ENCODE data around the gene KRTAP10-5. TPM values are rescaled to one million over a fixed set of nuclear protein-coding genes. Genes with fewer than 3 reads are reported as not detected.
"Not testable (repeated sequence)": the region's sequence is repeated elsewhere in the genome, so short reads cannot be mapped to it uniquely, and the experiment has no call there.

The KRTAP10-5 gene
- total RNA-seq, 1 donor from 2014 or later = not detected

- DNase-seq (ENCODE audit: extremely low read depth, low read depth, low spot score) = no peak
These were observed 7.3 kb downstream of the KRTAP10-5 start for GRCh38 chr21:44572959-44573583.

GRCh38 chr21:44571844-44572782 is 8.3 kb downstream of the KRTAP10-5 start:
- no peak for DNase-seq (ENCODE audit: extremely low read depth, low read depth, low spot score)

- no peak for DNase-seq (ENCODE audit: extremely low read depth, low read depth, low spot score)
These were observed 9.1 kb downstream of the KRTAP10-5 start for GRCh38 chr21:44571296-44571695.

GRCh38 chr21:44569861-44570517 is 10.4 kb downstream of the KRTAP10-5 start:
- DNase-seq (ENCODE audit: extremely low read depth, low read depth, low spot score) = no peak

GRCh38 chr21:44568667-44569556 is 11.5 kb downstream of the KRTAP10-5 start:
- no peak for DNase-seq (ENCODE audit: extremely low read depth, low read depth, low spot score)

- no peak for DNase-seq (ENCODE audit: extremely low read depth, low read depth, low spot score)
These were observed 12.1 kb downstream of the KRTAP10-5 start for GRCh38 chr21:44568261-44568660.

- no peak for DNase-seq (ENCODE audit: extremely low read depth, low read depth, low spot score)
These were observed 12.8 kb downstream of the KRTAP10-5 start for GRCh38 chr21:44567481-44568171.

- no peak for DNase-seq (ENCODE audit: extremely low read depth, low read depth, low spot score)
These were observed 14.0 kb downstream of the KRTAP10-5 start for GRCh38 chr21:44566403-44566802.

GRCh38 chr21:44564886-44565598 is 15.4 kb downstream of the KRTAP10-5 start:
- no peak for DNase-seq (ENCODE audit: extremely low read depth, low read depth, low spot score)

GRCh38 chr21:44564099-44564498 is 16.3 kb downstream of the KRTAP10-5 start:
- no peak for DNase-seq (ENCODE audit: extremely low read depth, low read depth, low spot score)

- DNase-seq (ENCODE audit: extremely low read depth, low read depth, low spot score) = no peak
These were observed 21.7 kb downstream of the KRTAP10-5 start, which contains the start of gene KRTAP10-3 for GRCh38 chr21:44558695-44559094. Gene KRTAP10-3 (minus strand): TSS chr21:44558795. CDS start chr21:44558715, 80 bp downstream.

GRCh38 chr21:44558329-44558675 is 22.1 kb downstream of the KRTAP10-5 start:
- not testable (repeated sequence) for DNase-seq (ENCODE audit: extremely low read depth, low read depth, low spot score)

- DNase-seq (ENCODE audit: extremely low read depth, low read depth, low spot score) = no peak
These were observed 22.7 kb downstream of the KRTAP10-5 start for GRCh38 chr21:44557491-44558328.

GRCh38 chr21:44556879-44557278 is 23.5 kb downstream of the KRTAP10-5 start:
- DNase-seq (ENCODE audit: extremely low read depth, low read depth, low spot score) = no peak

- no peak for DNase-seq (ENCODE audit: extremely low read depth, low read depth, low spot score)
These were observed 25.1 kb downstream of the KRTAP10-5 start for GRCh38 chr21:44555200-44555875.

- DNase-seq (ENCODE audit: extremely low read depth, low read depth, low spot score) = no peak
These were observed 27.7 kb downstream of the KRTAP10-5 start for GRCh38 chr21:44552681-44553080.

- DNase-seq (ENCODE audit: extremely low read depth, low read depth, low spot score) = no peak
These were observed 28.3 kb downstream of the KRTAP10-5 start for GRCh38 chr21:44552136-44552535.
